Measurements from ENCODE around the gene CDK10.

The CDK10 gene

DNA sequence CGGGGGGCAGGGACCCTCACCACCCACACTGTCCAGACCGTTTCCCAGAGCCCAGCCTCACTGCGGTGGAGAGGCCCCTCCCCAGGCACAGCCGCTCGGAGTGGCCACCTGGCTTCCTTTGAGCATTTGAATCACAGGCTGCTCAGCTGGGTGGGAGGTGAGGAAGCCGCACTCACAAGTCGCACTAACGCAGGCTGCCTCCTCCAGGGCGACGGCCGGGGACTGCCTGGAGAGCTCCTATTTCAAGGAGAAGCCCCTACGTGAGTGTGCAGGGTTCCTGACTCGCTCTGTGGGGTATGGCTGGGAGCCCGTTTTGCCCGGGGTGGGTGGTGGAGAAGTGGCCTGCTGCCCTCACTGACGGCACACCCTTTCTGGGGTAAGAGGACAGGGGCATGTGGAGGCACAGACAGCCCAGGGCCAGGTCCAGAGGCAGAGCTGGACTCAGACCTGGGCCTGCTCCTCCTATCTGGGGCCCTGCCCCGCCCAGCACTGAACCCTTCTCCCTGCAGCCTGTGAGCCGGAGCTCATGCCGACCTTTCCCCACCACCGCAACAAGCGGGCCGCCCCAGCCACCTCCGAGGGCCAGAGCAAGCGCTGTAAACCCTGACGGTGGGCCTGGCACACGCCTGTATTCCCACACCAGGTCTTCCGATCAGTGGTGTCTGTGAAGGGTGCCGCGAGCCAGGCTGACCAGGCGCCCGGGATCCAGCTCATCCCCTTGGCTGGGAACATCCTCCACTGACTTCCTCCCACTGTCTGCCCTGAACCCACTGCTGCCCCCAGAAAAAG lies 8.8 kb downstream of the CDK10 start:
- DNase-seq (no peak), ATAC-seq (ENCODE audit: insufficient read depth, low read depth) (no peak)
- Histone ChIP-seq H3K27me3 (ENCODE audit: insufficient read depth, low read length, poor library complexity) (no peaks in the 10 kb centered on the region), H3K9ac (ENCODE audit: low read depth, low read length) (no peak overlapping the region), H3K9me3 (ENCODE audit: insufficient read depth, low read length, severe bottlenecking) (no peaks in the 10 kb centered on the region), H3K4me1 (ENCODE audit: insufficient read depth, low read length) (peaks cover 4% of the 10 kb centered on the region), H2AFZ (ENCODE audit: low read depth, low read length) (no peak overlapping the region), H3K4me2 (ENCODE audit: insufficient read depth, low read length) (no peak overlapping the region), H3K4me3 (ENCODE audit: low read depth in 1 of 2, low read length in 2 of 2) (no peak overlapping the region), H3K36me3 (ENCODE audit: insufficient read depth, low read length) (peaks cover 57% of the 10 kb centered on the region), H3K27ac (ENCODE audit: low read length) (no peak overlapping the region), H4K20me1 (ENCODE audit: insufficient read depth, low read length) (peaks cover 17% of the 10 kb centered on the region; the same call in 1 of the 2 replicates), H3K79me2 (ENCODE audit: insufficient read depth, low read length) (no peaks in the 10 kb centered on the region)
- TF ChIP-seq, protein P1, sequence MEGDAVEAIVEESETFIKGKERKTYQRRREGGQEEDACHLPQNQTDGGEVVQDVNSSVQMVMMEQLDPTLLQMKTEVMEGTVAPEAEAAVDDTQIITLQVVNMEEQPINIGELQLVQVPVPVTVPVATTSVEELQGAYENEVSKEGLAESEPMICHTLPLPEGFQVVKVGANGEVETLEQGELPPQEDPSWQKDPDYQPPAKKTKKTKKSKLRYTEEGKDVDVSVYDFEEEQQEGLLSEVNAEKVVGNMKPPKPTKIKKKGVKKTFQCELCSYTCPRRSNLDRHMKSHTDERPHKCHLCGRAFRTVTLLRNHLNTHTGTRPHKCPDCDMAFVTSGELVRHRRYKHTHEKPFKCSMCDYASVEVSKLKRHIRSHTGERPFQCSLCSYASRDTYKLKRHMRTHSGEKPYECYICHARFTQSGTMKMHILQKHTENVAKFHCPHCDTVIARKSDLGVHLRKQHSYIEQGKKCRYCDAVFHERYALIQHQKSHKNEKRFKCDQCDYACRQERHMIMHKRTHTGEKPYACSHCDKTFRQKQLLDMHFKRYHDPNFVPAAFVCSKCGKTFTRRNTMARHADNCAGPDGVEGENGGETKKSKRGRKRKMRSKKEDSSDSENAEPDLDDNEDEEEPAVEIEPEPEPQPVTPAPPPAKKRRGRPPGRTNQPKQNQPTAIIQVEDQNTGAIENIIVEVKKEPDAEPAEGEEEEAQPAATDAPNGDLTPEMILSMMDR (IDR thresholded peaks at IDR 0.05; ENCODE audit: borderline replicate concordance, extremely low read depth, low read length, poor library complexity, severe bottlenecking), result no peak
- TF ChIP-seq EZH2 (IDR thresholded peaks at IDR 0.05; ENCODE audit: borderline replicate concordance, low read depth, low read length, severe bottlenecking), result no peak

DNA sequence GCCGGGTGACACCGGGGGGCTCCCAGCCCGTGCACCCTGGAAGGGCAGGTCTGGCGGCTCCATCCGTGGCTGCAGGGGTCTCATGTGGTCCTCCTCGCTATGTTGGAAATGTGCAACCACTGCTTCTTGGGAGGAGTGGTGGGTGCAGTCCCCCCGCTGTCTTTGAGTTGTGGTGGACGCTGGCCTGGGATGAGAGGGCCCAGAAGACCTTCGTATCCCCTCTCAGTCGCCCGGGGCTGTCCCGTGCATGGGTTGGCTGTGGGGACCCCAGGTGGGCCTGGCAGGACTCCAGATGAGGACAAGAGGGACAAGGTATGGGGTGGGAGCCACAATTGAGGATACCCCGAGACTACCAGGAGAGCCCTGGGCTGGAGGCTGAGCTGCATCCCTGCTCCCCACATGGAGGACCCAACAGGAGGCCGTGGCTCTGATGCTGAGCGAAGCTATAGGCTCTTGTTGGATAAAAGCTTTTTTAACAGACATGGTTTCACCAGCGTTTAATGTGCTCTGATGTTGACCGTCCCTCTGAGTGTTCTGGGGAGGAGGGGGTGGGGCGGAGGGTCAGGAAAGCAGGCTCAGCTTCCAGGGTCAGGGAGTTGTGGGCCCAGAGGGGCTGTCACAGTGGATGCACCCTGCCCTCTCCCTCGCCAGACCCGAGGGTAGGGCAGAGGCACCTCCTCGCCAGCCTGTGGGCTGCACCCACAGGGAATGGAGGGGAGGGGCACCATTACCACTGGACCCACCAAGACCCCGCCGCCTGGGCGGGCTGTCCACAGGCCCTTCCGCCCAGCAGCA lies 9.6 kb downstream of the CDK10 start:
- Histone ChIP-seq H3K79me2 (ENCODE audit: insufficient read depth, low read length) (peaks cover 6% of the 10 kb centered on the region), H3K9me3 (ENCODE audit: insufficient read depth, low read length, severe bottlenecking) (no peaks in the 10 kb centered on the region), H3K27ac (ENCODE audit: low read length) (no peak overlapping the region), H3K36me3 (ENCODE audit: insufficient read depth, low read length) (peaks cover 51% of the 10 kb centered on the region), H3K4me3 (ENCODE audit: low read depth in 1 of 2, low read length in 2 of 2) (no peak overlapping the region), H3K9ac (ENCODE audit: low read depth, low read length) (no peak overlapping the region), H3K27me3 (ENCODE audit: insufficient read depth, low read length, poor library complexity) (no peaks in the 10 kb centered on the region), H4K20me1 (ENCODE audit: insufficient read depth, low read length) (peaks cover 23% of the 10 kb centered on the region), H3K4me2 (ENCODE audit: insufficient read depth, low read length) (no peak overlapping the region), H2AFZ (ENCODE audit: low read depth, low read length) (no peak overlapping the region), H3K4me1 (ENCODE audit: insufficient read depth, low read length) (peaks cover 12% of the 10 kb centered on the region)
- DNase-seq (no peak), ATAC-seq (ENCODE audit: insufficient read depth, low read depth) (no peak)
- no peak for TF ChIP-seq EZH2 (IDR thresholded peaks at IDR 0.05; ENCODE audit: borderline replicate concordance, low read depth, low read length, severe bottlenecking)
- TF ChIP-seq, protein P1 (IDR thresholded peaks at IDR 0.05; ENCODE audit: borderline replicate concordance, extremely low read depth, low read length, poor library complexity, severe bottlenecking), result no peak

DNA sequence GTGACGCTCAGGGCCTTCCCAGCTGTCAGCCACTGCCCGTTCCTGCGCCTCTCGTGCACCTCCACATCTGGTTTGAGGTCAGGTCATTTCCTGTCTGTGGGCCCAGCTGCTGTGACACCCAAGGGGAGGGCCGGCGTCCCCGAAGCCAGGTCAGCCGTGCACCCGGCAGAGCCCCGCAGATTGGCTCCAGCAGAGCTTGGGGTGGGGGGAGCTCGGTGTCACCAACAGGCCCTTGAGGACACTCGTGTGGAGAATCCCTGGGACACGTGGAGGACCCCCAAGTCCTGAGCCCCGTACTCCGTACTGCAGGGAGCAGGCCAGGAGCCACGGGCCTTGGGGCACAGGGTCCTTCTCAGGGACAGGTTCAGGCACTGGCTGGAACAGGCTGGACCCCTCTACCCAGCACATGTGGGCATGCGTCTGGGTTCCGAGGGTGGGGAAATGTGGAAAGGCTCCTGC lies 10.2 kb downstream of the CDK10 start:
- Histone ChIP-seq H3K4me2 (ENCODE audit: insufficient read depth, low read length) (no peak overlapping the region), H3K9me3 (ENCODE audit: insufficient read depth, low read length, severe bottlenecking) (no peaks in the 10 kb centered on the region), H3K27ac (ENCODE audit: low read length) (no peak overlapping the region), H3K4me3 (ENCODE audit: low read depth in 1 of 2, low read length in 2 of 2) (no peak overlapping the region), H4K20me1 (ENCODE audit: insufficient read depth, low read length) (peaks cover 23% of the 10 kb centered on the region), H3K27me3 (ENCODE audit: insufficient read depth, low read length, poor library complexity) (no peaks in the 10 kb centered on the region), H3K79me2 (ENCODE audit: insufficient read depth, low read length) (peaks cover 8% of the 10 kb centered on the region), H2AFZ (ENCODE audit: low read depth, low read length) (no peak overlapping the region), H3K4me1 (ENCODE audit: insufficient read depth, low read length) (peaks cover 14% of the 10 kb centered on the region), H3K9ac (ENCODE audit: low read depth, low read length) (no peak overlapping the region), H3K36me3 (ENCODE audit: insufficient read depth, low read length) (peaks cover 45% of the 10 kb centered on the region)
- TF ChIP-seq, protein P1 (IDR thresholded peaks at IDR 0.05; ENCODE audit: borderline replicate concordance, extremely low read depth, low read length, poor library complexity, severe bottlenecking), result no peak
- no peak for TF ChIP-seq EZH2 (IDR thresholded peaks at IDR 0.05; ENCODE audit: borderline replicate concordance, low read depth, low read length, severe bottlenecking)
- DNase-seq (no peak), ATAC-seq (ENCODE audit: insufficient read depth, low read depth) (no peak)
